SK-MEL-5 (cell line): Measurements from ENCODE around the gene C2orf68. TPM values are rescaled to one million over a fixed set of nuclear protein-coding genes. Genes with fewer than 3 reads are reported as not detected.

ENCODE experiments used
- DNase-seq: peaks from one replicate; pipeline ENCODE4 v3.0.0-alpha.2; 2016; ENCODE audit warnings: low read depth, low spot score
- in situ Hi-C: cut with HindIII; loops from 2 replicates; pipeline ENCODE4 v1.10.0; 2016; ENCODE audit warnings: low sequenced_read_pairs, high pct_unique_total_duplicates, low pct_unique_long_range_greater_than_20kb
- total RNA-seq: library from RNA; depleted of rRNA; stranded (reverse); fragments of >200 nt; shearing (Covaris generic); gene quantifications from 2 replicates; pipeline ENCODE4 v1.2.3, GENCODE V29; 2014

The C2orf68 gene
- total RNA-seq, 1 experiment from 2014 or later: 27.3 TPM

GRCh38 chr2:85591563-85591962 is 20.3 kb downstream of the C2orf68 start:
- DNase-seq: no peak
- in situ Hi-C loops: no loop called here

- no peak for DNase-seq
- in situ Hi-C loops: no loop called here
These were observed 20.9 kb downstream of the C2orf68 start for GRCh38 chr2:85590950-85591349.

- no peak for DNase-seq
- in situ Hi-C loops: no loop called here
These were observed 21.7 kb downstream of the C2orf68 start for GRCh38 chr2:85589982-85590791.

- in situ Hi-C loops: no loop called here
- DNase-seq: no peak
These were observed 22.7 kb downstream of the C2orf68 start for GRCh38 chr2:85589181-85589580.

GRCh38 chr2:85588645-85589044 is 23.2 kb downstream of the C2orf68 start:
- in situ Hi-C loops: no loop called here
- no peak for DNase-seq

- in situ Hi-C loops: no loop called here
- DNase-seq: no peak
These were observed 23.6 kb downstream of the C2orf68 start for GRCh38 chr2:85588236-85588635.

- no peak for DNase-seq
- in situ Hi-C loops: no loop called here
These were observed 26.1 kb downstream of the C2orf68 start for GRCh38 chr2:85585781-85586105.

- in situ Hi-C loops: no loop called here
- no peak for DNase-seq
These were observed 26.7 kb downstream of the C2orf68 start for GRCh38 chr2:85584857-85585780.

GRCh38 chr2:85584354-85584856 is 27.5 kb downstream of the C2orf68 start, which contains the start of gene VAMP5:
Gene VAMP5 (plus strand): TSS chr2:85584431. CDS start chr2:85584491, 60 bp downstream.
- in situ Hi-C loops: no loop called here
- no peak for DNase-seq

GRCh38 chr2:85583667-85584353 is 28.1 kb downstream of the C2orf68 start:
- DNase-seq: no peak
- in situ Hi-C loops: no loop called here

- in situ Hi-C loops: no loop called here
- peak; percentile 32 for DNase-seq
These were observed 29.4 kb downstream of the C2orf68 start for GRCh38 chr2:85582492-85582891.

- no peak for DNase-seq
- in situ Hi-C loops: no loop called here
These were observed 31.7 kb downstream of the C2orf68 start for GRCh38 chr2:85580206-85580605.

- in situ Hi-C loops: no loop called here
These were observed 32.5 kb downstream of the C2orf68 start for GRCh38 chr2:85579266-85579935.

GRCh38 chr2:85578243-85579180 is 33.4 kb downstream of the C2orf68 start:
- DNase-seq: no peak
- in situ Hi-C loops: no loop called here

More at GRCh38 chr2:85579266-85579935, 32.5 kb downstream of the C2orf68 start:
- no peak for DNase-seq

GRCh38 chr2:85577386-85578242 is 34.3 kb downstream of the C2orf68 start, which contains the start of gene VAMP8:
Gene VAMP8 (plus strand): TSS chr2:85577586. CDS start chr2:85577647, 61 bp downstream.
- in situ Hi-C loops: no loop called here

GRCh38 chr2:85577063-85577385 is 34.8 kb downstream of the C2orf68 start:
- in situ Hi-C loops: no loop called here
- no peak for DNase-seq

More at GRCh38 chr2:85577386-85578242, 34.3 kb downstream of the C2orf68 start, which contains the start of gene VAMP8:
- peak; percentile 56 for DNase-seq
